ENCODE results near the gene CEP20.

DNA sequence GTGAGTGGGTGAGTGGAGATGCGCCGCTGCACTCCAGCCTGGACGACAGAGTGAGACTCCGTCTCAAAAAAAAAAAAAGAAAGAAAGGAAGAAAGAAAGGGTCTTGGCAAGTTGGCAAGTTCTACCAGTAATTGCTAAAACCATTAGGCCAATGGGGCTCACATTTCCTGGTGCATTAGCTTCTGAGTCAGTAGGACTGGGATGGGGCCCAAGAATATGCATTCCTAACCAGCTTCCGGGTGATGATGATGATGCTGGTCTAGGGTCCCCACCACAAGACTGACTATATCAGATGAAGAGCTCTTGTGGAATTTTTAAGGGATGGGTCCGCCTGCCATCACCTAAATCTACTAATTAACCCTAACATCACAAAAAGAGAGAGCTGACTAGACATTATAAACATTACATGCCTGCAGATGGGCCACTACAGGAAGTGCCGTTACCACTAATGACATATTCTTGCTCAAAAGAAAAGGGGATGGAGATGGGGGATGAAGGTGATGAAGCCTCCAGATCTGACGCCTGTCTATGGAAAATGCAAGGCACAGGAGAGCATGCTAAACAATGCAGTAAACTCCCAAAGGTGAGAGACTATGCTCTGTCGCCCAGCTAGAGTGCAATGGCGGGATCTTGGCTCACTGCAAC, 44.6 kb downstream of the CEP20 start:
- no peak for TF ChIP-seq POLR2A (IDR thresholded peaks at IDR 0.05)
- TF ChIP-seq, protein P1, sequence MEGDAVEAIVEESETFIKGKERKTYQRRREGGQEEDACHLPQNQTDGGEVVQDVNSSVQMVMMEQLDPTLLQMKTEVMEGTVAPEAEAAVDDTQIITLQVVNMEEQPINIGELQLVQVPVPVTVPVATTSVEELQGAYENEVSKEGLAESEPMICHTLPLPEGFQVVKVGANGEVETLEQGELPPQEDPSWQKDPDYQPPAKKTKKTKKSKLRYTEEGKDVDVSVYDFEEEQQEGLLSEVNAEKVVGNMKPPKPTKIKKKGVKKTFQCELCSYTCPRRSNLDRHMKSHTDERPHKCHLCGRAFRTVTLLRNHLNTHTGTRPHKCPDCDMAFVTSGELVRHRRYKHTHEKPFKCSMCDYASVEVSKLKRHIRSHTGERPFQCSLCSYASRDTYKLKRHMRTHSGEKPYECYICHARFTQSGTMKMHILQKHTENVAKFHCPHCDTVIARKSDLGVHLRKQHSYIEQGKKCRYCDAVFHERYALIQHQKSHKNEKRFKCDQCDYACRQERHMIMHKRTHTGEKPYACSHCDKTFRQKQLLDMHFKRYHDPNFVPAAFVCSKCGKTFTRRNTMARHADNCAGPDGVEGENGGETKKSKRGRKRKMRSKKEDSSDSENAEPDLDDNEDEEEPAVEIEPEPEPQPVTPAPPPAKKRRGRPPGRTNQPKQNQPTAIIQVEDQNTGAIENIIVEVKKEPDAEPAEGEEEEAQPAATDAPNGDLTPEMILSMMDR (IDR thresholded peaks at IDR 0.05) = no peak

All from adrenal gland (tissue), 5 donors.